ENCODE measurements around the gene ARV1.
"Not testable (repeated sequence)": the region's sequence is repeated elsewhere in the genome, so short reads cannot be mapped to it uniquely, and the experiment has no call there.

Gene ARV1

DNA sequence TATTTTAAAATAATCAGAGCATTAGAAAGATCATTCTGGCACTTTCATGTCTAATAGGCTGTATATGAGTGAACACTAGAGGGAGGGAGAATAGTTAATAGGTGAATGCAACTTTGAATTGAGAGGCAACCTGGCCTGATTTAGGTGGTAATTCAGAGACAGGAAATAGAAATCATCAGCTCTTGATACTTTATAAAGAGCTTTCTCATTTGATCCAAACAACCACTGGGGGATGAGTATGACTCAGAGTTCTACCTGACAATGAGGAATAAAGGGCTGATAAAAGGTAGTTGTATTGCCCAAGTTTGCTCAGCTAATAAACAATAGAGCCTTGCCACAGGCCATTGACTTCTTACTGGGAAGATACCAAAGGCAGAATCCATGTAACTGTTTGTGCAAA is 66.4 kb downstream of the ARV1 start:
- DNase-seq (ENCODE audit: low read depth), result no peak

DNA sequence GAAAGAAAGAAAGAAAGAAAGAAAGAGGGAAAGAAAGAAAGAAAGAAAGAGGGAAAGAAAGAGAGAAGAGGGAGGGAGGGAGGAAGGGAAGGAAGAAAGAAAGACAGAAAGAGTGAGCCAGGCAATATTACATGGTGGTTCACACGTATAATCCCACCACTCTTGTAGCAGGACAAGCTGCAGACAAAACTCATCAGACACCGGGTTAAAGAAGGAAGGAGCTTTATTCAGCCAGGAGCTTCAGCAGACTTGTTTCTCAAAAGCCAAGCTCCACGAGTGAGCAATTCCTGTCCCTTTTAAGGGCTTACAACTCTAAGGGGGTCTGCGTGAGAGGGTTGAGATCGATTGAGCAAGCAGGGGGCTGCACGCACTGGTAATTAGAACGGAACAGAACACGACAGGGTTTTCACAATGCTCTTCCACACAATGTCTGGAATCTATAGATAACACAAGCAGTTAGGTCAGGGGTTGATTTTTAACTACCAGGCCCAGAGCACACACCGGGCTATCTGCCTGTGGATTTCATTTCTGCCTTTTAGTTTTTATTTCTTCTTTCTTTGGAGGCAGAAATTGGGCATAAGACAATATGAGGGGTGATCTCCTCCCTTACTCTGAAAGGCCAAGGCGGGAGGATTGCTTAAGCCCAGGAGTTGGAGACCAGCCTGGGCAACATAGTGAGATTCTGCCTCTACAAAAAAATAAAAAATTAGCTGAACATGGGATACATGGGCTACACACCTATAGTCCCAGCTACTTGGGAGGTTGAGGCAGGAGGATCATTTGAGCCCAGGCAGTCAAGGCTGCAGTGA is 67.2 kb downstream of the ARV1 start:
- DNase-seq (ENCODE audit: low read depth), result not testable (repeated sequence)

DNA sequence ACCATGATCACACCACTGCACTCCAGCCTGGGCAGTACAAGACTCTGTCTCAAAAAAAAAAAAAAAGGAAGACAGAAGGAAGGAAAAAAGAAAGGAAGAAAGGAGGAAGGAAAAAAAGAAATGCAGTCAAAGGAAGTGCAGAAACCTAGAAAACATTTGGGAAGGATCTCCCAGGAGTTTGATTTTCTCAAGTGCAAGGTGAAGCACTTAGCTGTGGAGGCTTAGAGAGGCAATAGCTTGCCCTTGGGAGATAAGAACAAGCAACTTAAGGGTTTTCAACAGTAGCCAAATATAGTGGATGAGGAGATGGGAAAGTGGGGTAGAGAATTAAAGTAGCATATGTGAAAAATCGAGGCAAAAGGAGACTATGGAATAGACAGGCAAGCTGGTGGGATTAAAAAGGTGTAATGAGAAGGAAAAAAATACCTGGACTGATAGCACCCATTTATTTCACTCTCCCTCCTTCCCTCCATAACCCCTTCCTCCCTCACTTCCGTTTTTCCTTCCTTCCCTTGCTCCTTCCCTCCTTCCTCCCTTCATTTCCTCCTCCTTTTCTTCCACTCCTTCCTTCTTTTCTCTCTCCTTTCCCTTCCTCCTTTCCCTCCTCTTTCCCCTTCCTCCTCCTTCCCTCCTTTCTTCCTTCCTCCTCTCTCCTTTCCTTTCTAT is 68.0 kb downstream of the ARV1 start:
- no peak for DNase-seq (ENCODE audit: low read depth)

DNA sequence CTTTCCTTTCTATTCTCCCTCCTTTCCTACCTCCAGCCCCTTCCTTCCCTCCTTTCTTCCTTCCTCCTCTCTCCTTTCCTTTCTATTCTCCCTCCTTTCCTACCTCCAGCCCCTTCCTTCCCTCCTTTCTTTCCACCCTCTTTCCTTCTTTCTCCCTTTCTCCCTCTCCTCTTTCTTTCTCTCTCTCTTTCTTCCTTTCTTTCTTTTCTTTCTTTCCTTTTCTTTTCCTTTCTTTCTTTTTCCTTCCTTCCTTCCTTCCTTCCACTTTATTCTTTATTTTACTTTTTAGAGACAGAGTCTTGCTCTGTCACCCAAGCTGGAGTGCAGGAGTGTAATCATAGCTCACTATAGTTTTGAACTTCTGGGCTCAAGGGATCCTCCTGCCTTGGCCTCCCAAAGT is 68.6 kb downstream of the ARV1 start:
- not testable (repeated sequence) for DNase-seq (ENCODE audit: low read depth)

DNA sequence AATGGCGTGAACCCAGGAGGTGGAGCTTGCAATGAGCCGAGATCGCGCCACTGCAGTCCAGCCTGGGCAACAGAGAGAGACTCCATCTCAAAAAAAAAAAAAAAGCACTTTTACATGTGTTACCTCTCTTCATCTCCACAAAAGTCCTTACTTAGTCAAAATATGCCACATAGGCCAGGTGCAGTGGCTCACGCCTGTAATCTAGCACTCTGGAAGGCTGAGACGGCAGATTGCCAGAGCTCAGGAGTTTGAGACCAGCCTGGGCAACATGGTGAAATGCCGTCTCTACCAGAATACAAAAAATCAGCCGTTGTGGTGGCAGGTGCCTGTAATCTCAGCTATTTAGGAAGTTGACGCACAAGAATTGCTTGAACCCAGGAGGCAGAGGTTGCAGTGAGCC is 69.5 kb downstream of the ARV1 start:
- DNase-seq (ENCODE audit: low read depth), result not testable (repeated sequence)

DNA sequence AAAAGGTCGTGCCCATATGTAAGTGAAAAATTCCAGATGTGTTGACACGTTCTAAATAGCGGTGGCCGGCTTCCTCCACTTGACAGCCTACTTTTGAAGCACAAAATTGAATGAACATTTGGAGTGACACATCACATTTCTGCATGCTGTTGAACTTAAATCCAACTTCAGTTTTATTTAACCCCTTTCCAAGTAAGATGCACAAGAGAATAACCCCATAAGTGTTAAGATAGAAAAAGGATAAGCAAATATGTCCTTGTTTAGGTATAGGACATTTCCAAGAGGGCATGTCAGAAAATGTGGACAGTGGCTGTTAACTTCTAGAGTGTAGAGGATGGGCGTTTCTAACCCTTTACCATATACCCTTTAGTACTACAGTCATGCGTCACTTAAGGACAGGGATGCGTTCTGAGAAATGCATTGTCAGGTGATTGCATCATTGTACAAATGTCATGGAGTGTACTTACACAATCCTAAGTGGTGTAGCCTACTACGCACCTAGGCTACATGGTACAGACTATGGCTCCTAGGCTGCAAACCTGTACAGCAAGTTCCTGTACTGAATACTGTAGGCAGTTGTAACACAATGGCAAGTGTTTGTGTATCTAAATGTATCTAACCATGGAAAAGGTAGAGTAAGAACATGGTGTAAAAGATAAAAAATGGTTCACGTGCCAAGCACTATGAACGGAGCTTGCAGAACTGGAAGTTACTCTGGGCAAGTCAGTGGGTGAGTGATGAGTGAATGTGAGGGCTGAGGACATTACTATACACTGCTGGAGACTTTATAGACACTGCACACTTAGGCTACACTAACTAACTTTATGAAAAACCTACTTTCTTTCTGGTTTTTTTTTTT is 70.5 kb downstream of the ARV1 start:
- no peak for DNase-seq (ENCODE audit: low read depth)

All from T-helper 22 cell (primary cell).